ENCODE results near the gene MARCO.

GRCh38 chr2:118975133-118975532, 33.1 kb downstream of the MARCO start:
- TF ChIP-seq CTCF (IDR thresholded peaks at IDR 0.05) (no peak), POLR2A (IDR thresholded peaks at IDR 0.05) (no peak)
